Activated CD8-positive, alpha-beta memory T cell treated with anti-CD3 and anti-CD28 coated beads, Interleukin-2, amount 50 U/mL, for 24 hours (primary cell): Measurements from ENCODE around the gene COX4I2.
"Not testable (repeated sequence)": the region's sequence is repeated elsewhere in the genome, so short reads cannot be mapped to it uniquely, and the experiment has no call there.

Experiments used
- DNase-seq: peaks from one replicate; pipeline ENCODE4 v3.0.0-alpha.2; 2020; ENCODE audit errors: extremely low read depth

Gene COX4I2

DNA sequence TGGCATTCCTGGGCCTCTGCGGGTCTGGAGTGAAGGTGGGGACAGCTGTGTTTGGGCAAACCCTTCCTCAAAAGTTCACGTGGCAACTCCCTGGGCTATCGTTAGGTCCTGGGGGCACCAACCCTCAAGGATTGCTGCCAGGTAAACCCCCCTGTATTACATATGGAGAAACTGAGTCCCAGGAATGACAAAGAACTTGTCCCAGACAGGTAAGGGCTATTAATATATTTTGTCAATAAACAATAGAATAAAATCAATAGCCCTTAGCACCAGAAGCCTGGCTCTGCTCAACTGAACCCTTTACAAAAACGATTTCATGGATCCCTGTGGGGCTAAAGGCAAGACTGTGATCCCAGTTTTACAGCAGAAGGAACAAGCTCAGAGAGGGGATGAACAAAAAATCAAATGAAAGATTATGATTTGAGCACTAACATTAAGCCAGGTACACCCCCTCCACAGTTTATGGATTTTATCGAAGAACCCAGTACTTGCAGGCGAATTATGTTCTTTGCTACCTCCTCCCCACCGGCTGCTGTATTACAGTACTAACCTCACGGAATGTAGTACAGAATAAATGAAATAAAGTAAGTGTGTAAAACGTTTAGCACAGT, 30.0 kb upstream of the COX4I2 start:
- no peak for DNase-seq

DNA sequence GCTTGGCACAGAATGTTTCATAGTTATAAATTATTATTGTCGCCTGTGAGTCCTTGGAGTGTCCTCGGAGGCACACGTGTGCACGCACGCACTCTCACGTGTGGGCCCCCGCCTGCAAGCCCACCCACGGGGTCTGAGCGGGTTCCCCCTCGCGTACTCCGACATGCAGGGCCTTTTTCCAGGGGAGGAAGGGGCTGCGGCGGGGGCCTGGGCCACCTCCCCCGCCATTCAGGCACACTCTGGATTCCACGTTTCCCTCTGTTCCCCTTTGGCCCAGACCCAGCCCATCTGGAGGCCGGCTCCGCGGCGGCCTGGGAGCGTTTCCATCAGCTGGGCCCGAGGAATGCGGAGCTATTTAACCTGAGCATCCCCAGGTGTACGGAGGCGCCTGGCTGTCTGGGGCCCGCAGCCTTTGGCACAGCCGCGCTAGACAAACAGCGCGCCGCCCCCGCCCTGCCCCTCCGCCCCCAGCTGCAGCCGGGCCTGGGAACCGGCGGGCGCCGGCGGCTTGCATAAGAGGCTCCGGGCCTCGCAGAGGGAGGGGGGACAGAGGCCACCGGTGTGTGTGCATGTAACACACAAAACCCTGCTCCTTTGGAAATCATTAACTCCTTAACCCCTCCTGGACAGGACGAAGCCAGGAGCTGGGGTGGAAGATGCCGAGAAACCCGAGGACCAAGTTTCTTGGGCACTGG, 29.3 kb upstream of the COX4I2 start:
- no peak for DNase-seq

DNA sequence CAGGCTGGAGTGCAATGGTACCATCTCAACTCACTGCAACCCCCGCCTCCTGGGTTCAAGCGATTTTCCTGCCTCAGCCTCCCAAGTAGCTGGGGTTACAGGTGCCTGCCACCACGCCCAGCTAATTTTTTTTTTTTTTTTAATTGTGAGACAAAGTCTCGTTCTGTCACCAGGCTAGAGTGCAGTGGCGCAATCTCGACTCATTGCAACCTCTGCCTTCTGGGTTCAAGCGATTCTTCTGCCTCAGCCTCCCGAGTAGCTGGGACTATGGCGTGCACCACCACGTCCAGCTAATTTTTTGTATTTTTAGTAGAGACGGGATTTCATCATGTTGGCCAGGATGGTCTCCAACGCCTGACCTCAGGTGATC, 25.5 kb upstream of the COX4I2 start:
- not testable (repeated sequence) for DNase-seq

DNA sequence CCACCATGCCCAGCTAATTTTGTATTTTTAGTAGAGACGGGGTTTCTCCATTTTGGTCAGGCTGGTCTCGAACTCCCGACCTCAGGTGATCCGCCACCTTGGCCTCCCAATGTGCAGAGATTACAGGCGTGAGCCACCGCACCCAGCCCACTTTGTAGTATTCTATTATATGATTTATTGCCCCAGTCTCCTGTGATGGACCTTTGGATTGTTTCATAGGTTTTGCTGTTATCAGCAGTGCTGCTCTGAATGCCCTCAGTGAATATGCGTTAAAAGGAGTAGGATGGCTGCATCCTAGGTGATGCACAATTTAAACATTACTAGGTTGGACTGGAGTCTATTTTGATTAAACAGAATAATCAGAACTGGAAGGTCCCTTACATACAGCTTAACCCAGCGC, 22.3 kb upstream of the COX4I2 start:
- DNase-seq, result no peak

DNA sequence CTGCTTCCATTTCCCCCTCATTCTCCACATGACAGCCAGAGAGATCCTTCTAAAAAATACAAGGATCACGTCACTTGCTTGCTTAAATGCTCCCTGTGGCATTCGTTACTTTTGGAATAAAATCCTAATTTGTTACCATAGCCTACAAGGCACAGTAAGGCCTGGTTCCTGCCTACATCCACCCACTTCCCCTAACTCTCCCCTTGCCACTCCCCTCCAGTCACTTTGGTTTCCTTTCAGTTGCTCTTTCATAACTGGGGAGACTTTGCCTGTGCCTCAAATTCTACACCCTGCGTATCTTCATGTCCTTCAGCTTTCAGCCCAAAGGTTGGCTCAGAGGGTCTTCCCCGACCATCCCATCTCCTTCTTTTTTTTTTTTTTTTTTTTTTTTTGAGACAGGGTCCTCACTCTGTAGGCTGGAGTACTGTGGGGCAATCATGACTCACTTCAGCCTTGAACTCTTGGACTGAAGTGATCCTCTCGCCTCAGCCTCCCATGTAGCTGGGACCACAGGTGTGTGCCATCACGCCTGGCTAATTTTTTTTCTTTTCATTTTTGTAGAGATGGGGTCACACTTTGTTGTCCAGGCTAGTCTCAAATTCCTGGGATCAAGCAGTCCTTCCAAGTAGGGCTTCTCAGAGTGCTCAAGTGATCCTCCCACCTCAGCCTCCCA, 20.1 kb upstream of the COX4I2 start:
- no peak for DNase-seq

DNA sequence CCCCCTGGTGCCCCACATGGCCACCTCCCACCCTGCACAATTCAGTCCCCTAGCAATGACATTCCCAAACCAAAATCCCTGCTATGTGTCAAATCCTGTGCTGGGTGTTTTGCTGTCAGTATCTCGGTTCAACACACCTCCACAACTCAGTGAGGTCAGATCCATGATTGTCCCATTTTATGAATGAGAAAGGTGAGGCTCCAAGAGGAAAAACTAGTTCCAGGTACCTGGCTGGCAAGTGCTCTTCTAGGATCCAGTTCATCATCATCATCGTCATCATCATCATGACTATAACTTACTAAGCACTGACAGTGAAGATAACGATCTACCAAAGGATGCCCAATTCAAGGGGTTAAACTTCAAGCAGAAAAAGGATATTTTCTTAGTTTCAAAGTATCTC, 17.5 kb upstream of the COX4I2 start:
- DNase-seq, result no peak

DNA sequence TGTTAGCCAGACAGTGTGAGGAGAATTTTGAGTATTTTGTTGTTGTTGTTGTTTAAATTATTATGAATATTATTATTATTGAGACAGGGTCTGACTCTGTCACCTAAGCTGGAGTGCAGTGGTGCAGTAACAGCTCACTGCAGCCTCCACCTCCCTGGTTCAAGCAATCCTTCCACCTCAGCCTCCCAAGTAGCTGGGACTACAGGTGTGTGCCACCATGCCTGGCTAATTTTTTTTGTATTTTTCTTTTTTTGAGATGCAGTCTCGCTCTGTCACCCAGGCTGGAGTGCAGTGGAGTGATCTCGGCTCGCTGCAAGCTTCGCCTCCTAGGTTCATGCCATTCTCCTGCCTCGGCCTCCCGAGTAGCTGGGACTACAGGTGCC, 14.6 kb upstream of the COX4I2 start:
- DNase-seq, result not testable (repeated sequence)

DNA sequence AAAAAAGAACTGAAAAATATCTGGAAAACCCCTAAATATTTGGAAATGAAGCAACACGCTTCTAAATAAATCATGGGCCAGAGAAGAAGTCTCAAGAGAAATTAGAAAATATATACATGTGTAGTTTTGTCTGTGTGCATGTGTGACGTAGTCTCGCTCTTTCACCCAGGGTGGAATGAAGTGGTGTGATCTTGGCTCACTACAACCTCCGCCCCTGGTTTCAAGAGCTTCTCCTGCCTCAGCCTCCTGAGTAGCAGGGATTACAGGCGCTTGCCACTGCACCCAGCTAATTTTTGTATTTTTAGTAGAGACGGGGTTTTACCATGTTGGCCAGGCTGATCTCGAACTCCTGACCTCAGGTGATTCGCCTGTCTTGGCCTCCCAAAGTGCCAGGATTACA, 11.2 kb upstream of the COX4I2 start:
- not testable (repeated sequence) for DNase-seq

DNA sequence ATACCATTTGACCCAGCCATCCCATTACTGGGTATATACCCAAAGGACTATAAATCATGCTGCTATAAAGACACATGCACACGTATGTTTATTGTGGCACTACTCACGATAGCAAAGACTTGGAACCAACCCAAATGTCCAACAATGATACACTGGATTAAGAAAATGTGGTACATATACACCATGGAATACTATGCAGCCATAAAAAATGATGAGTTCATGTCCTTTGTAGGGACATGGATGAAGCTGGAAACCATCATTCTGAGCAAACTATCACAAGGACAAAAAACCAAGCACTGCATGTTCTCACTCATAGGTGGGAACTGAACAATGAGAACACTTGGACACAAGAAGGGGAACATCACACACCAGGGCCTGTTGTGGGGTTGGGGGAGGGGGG, 9.7 kb upstream of the COX4I2 start:
- not testable (repeated sequence) for DNase-seq

DNA sequence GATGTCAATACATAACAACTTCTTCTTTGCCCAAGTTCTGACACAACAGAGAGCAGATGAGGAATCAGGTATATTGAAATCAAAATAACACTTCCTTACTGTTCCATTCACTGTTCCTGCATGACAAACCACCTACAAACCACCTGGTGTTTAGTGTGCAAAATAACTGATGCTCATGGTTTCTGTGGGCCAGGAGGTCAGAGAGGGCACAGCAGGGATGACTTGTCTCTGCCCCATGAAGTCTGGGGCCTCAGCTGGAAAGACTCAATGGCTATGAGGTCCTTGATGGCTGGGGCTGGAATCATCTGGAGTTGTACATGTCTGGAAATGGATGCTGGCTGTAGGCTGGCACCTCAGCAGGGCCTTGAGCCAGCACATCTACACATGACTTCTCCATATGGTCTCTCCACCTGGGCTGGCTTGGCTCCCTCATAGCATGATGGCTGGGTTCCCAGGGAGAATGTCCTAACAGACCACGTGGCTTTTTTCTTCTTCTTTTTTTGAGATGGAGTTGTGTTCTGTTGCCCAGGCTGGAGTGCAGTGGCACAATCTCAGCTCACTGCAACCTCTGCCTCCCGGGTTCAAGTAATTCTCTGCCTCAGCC, 7.4 kb upstream of the COX4I2 start:
- no peak for DNase-seq

DNA sequence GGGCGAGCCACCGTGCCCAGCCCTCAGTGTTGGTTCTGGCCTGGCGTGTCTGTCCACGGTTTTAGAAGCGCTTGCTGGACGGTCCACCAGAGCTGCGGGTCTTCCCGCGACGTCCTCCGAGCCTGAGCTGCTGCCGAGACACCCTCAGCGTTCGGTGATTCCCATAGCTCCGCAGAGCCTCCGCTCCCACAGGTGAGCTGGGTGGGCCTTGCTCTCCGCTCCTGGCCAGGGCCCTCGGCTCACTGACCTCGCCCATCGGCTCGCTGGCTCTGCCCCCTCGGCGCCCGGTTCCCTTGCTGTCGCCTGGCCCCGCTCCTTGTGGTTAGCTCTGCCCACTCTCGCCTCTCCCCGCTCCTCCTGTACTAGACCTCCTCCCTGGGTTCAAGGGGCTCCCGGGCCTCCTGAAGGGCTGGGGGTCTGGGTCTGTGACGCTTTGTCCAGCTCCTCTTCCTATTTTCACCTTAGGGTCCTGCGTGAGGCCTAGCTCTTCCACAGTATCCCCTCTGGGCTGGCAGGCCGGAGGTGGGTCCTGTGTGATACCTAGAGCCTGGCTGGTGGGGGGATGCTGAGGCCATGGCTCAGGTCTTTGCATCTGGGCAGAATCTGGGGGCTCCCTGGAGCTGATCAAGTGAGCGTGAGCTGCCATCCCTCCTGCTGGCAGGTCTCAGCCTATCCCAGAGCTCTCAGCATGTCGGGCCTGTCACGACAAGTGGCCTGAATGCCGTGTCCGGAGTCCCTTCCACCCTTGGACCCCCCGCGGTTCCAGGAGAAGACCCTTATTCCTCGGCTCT, 5.0 kb upstream of the COX4I2 start:
- DNase-seq, result no peak

DNA sequence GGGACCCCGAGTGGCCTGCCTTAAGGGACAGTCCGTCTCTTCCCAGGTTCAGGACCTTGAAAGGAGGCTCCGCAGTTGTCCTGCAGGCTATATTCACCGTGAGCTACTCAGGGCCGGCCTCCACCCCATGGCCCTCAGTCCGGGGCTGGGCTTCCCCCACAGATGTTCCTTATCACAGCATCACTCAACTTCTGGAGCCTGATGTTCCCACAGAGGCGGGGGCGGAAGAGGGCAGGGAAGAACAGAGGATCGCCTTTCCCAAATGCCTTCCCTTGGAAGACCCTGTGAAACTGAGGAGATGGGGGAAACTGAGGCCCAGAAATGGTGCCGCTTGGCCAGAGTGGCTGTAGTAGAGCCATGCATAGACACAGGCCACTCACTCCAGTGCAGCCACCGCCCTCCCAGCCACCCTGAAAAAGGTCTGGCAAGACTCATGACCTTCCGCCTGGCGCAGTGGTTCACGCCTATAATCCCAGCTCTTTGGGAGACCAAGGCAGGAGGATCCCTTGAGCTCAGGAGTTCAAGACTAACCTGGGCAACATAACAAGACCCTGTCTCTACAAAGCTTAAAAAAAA, 4.3 kb upstream of the COX4I2 start:
- no peak for DNase-seq

DNA sequence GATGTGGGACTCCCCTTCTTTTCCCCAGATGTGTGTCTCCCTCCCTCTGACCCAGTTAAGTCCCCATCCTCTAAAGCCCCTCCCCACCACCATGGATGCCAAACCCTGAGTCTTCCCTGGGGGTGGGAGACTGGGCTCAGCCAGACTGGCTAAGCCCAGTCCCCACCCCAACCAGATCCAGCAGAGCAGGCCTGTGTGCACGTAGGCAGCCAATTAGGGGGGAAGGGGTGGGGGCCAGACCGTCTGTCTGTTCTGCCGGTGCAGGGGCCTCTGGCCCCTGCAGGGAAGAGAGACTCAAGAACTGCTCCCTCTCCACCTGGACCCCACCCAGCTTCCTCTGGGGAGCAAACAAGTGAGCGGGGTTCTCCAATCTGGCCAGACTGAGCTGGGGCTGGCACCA, 605 bp downstream of the COX4I2 start:
- DNase-seq, result no peak

DNA sequence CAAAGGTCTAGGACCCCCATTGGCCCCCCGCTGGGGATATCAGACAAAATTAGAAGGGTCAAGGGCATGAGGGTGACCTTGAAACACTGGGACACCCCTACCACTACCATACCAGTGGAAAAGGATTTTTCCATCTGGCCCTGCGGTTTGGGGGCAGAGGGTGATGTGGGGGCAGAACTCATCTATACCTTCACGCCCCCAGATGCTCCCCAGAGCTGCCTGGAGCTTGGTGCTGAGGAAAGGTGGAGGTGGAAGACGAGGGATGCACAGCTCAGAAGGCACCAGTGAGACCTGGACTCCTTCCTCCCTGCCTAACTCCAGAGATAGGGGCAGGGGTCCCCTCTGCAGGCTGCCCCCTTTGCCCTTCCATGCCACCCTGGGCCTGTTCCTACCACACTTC, 1.1 kb downstream of the COX4I2 start:
- no peak for DNase-seq

DNA sequence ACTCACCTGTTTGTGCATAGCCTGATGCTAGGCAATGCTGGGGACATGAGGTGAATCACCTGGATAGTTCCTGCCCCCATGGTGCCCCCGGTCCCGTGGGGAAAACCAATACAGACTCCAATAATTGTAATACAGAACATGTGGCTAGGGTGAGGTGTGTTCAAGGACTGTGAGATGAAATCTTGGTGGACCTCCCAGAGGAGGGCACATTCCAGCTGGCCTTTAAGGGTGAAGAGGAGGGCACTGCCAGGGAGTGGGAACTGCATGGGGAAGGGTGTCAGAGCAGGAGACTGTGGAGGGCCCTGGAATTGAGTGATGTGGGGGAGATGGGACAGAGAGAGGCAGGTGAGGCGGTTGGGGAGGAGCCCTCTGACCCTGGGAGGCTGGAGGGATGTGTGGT, 2.5 kb downstream of the COX4I2 start:
- no peak for DNase-seq

DNA sequence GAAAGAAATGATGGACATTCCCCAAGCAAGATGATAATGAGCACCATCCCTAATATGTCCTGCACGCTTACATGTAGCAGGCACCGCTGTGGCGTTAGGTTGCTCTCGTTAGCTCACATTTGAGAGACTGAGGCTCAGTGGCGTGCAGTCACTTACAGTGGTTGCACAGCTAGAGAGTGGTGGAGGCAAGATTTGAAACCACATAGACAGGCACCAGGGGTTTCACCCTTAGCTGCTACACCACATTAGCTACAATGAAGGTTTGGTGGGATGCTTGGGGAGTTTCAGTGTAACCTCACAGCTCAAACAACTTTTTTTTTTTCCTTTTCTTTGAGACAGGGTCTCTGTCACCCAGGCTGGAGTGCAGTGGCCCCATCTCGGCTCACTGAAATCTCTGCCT, 3.7 kb downstream of the COX4I2 start:
- no peak for DNase-seq

DNA sequence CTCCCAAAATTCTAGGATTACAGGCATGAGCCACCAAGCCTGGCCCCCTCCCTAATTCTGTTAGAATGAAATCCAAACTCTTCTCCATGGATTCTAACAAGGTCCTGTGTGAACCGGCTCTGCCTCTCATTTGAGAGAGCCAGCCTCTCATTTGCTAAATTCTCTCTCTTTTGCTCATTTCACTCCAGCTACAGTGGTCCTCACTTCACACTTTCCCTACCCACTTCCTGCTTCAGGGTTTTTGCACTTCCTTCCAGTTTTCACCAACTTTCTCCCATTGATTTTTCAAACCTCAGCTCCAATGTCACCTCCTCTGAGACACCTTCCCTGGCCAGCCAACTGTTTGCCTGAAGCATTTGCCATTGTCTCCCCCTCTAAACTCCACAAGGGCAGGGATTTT, 5.1 kb downstream of the COX4I2 start:
- no peak for DNase-seq

DNA sequence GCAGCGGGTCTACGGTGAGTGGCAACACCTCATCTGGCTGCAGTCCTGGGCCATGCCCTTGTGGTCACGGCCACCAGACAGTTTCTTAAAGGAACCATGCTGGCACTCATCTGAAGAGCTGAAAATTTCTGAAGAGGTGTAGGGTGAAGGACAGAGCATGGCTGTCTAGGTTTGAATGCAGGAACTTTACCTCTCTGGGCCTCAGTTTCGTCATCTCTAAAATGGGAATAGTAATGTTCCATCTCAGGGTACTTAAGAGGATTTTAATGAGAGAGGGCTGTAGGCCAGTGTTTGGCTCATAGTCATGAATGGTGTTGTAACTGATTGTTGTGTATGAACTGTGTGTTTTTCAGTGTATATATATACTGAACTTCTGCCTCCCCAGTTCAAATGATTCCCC, 5.8 kb downstream of the COX4I2 start:
- no peak for DNase-seq

DNA sequence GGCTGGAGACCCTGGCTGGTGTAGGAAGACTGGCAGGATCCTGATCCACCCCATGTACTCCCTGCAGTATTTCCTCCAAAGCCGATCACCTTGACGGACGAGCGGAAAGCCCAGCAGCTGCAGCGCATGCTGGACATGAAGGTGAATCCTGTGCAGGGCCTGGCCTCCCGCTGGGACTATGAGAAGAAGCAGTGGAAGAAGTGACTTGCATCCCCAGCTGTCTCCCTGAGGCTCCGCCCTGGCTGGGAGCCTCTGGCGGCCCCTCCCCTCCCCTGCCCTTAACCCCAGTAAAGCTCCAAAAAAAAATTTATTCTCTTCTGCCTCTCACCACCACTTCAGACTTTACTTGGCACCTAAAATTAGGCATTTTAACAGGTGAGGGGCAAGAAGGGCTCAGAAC, 7.0 kb downstream of the COX4I2 start:
- DNase-seq, result no peak

DNA sequence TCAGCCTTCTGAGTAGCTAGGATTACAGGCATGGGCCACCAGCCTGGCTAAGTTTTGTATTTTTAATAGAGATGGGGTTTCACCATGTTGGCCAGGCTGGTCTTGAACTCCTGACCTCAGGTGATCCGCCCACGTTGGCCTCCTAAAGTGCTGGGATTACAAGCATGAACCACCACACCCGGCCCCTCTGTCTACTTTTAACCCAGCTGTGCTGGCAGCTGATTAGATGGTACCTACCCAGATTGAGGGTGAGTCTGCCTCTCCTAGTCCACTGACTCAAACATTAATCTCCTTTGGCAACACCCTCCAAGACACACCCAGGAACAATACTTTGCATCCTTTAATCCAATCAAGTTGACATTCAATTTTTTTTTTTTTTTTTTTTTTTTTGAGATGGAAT, 10.4 kb downstream of the COX4I2 start:
- DNase-seq, result not testable (repeated sequence)

DNA sequence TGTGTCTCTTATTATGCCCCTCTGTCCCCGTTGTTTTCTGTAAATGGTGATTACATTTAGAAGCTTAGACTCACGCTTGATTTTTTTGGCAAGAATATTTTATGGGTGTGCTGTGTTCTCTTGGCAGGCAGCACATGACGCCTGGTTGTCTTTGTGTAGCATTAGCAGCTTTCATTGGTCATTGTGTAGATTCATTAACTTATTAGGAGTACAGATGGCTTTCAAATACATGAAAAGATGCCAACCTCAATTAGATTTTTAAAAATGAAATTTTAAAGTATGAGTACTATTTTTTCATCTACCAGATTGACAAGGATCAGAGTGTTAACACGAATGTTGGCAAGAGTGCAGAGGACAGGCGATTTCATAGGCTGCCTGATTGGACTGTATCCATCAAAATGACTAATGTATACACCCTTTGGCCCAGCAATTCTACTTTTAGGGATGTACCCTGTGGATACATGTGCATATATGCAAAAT, 15.2 kb downstream of the COX4I2 start:
- DNase-seq, result no peak

DNA sequence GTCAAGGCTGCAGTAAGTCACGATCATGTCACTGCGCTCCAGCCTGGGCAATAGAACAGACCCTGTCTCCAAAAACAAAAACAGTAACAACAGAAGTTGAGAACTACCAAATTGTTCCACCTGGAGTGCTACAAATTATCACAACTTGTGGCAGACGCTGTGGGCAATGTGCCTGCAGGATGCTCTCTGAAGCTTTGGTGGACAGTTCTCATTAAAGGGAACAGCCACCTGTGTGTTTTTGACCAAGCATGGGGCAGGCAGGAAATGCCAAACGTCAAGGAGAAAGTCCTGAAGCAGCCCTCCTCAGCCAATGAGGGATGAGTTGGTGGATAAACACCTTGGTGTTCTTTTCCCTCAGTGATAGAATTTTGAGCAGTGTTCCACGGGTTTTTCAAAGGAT, 15.8 kb downstream of the COX4I2 start:
- DNase-seq, result no peak
